Bone marrow (tissue), 2 donors: ENCODE results near the gene ARHGEF19.
"Not testable (repeated sequence)": the region's sequence is repeated elsewhere in the genome, so short reads cannot be mapped to it uniquely, and the experiment has no call there.

Experiments
- DNase-seq, 2 donors: peaks; one replicate each; lab custom pipeline; 2025; lab: John Stamatoyannopoulos, UW

ARHGEF19 gene

DNA sequence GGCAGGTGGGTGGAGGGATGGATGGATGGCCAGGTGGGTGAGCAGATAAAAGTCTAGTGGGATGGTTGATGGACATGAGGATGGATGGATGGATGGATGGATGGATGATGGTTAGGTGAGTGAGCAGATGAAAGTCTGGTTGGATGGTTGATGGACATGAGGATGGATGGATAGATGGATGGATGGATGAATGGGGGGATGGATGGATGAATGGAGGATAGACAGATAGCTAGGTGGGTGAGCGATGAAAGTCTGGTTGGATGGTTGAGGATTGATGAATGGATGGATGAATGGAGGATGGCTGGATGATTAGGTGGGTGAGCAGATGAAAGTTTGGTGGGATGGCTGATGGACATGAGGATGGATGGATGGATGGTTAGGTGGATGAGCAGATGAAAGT, 9.0 kb upstream of the ARHGEF19 start:
- no peak for DNase-seq

DNA sequence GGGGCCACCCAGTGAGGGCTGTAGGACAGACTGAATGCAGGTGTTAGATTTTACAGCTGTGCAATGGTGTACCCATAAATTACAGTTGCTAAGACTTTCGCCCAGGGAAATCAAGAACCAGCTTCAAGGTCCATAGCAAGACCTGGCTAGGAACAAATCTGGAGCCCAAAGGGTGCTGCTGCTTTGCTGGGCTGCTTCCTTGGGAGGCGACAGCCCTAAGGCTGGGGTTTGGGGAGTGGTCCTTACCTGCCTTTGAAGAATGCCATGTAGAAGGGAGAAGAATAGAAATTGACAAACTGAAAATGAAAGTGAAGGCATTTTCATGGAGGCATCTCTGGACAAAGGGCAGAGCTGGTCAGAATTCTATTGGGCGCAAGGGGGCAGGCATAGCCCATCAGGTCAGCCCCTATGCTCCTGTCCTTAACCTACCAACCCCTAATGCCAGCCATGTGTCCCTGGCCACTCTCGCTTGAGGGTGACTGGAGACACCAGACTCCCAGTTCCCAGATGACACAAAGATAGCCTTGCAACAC, 7.6 kb upstream of the ARHGEF19 start:
- no peak for DNase-seq

DNA sequence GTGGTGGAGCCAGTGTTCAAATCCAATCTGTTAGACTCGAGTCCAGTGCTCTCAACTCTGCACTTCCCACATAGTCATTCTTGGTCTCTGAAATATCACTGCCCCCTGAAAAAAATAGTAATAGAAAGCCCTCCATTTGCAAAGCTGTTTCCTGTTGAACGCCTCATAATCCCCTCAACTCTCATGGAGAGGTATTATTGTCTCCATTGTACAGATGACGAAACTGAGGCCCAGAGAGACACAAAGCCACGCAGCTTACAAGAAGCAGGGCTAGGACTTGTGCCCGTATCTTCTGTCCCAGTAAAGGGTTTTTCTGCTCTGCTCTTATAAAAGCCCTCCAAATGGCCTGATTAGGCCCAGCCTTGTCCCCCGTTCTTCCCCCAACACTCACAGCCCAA, 6.2 kb upstream of the ARHGEF19 start:
- no peak for DNase-seq

DNA sequence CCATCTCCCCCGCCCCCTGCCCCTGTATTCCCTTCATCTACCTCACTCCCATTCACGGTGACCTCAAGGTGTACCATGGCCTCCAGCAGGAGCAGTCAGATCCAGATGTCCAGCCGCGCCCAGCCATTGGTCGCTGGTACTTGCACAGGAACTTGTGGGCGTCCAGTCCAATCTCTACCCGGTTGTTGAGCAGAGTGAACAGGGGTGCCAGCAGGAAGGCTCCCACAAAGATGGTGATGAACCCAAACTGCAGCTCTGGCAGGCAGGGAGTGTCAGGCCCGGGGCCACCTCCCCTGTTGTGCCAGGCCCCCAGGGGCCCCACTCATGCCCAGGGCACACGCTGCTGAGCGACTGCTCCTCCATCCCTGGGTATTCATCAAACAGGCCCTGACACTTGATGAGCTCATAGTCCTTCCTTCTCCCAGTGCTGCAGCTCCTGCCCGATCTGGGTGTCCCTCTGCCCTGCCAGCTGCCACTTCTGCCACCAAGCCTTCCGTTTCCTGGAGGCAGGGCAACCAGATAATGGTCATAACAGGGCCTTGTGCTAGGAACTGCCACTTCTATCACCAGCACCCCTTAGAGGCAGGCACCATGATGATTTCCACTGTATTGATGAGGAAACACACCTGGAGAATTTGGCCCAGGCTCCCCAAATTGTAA, 5.7 kb upstream of the ARHGEF19 start:
- no peak for DNase-seq

DNA sequence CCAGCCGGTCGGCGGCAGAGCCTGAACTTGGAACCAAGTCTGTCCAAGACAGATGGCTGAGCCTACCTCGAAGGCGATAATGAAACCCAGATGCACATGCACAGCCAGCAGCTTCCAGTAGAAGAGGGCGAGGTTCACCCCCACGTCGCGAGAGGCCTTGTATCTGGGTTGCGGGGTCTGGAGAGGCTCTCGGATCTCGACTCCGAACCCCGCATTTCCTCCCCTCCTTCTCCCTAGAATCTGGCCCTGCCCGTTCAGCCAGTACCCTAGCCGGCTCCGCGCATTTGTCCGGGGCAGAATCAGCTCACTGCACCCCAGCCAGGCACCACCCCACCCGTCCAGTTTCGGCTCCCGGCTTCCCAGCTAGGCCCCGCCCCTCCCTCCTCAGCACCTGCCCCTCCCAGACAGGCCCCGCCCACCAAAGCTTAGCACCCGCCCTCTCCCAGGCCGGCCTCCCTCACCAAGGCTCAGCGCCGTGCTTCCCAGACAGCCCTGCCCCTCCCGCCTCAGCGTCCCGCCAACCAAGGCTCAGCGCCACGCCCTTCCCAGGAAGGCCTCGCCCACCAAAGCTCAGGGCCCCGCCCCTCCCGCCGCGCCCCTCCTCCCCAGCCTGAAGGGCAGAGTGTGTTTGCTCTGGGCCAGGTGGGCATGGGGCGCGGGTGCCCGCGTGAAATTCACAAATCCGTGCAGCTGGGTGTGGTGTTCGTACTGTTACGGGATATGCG, 4.8 kb upstream of the ARHGEF19 start:
- peak; percentile 78 to 85 for DNase-seq

DNA sequence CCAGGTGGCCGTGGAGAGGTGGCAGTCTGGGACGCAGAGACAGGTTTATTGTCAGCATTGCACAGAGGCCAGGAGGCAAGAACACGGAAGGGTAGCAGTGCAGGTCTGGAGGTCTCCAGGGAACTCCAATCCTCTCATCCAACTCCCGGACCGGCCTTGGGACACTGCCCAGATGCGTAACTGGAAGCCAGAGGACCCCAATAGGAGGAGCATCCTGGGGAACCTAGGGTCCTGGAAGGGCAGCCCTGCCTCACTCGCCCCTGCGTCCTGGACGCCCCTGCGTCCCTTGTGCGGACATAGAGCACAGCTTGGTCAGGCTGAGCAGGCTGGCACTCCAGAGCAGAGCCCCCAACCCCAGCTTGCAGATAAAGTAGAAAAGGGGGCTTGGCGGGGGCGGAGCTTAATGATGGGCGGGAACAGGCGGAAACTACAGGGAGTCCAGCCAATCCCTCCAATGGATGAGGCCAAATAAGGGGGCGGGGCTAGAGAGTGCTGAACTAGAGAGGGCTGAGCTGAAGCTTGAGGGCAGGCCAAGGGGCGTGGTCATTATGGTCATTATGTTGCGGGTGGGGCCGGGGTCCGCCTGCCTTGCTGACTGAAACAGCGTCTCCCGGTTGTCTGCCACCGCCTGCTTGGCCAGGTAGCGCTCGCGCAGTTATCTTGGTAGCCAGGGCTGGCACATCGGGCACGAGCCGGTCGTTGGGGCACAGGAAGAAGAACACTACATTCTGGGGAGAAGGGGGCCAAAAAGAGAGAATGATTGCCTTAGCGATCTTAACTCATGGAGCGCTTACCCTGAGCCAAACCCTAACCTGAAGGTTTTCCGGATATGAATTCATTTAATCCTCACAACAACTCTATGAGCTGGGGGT, 3.7 kb upstream of the ARHGEF19 start:
- DNase-seq, result peak in 1 of 2 donors; percentile 28

DNA sequence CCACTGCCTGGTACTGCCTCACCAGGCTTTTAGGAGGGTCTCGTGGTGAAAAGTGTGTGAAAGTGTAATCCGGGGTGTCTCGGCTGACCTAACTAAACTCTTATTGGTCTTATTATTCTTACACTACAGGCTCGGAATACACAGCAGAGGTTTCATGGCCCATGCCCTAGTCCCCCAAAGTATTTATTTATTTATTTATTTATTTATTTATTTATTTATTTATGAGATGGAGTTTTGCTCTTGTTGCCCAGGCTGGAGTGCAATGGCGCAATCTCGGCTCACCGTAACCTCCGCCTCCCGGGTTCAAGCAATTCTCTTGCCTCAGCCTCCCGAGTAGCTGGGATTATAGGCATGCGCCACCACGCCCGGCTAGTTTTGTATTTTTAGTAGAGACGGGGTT, 2.8 kb upstream of the ARHGEF19 start:
- DNase-seq, result not testable (repeated sequence)

DNA sequence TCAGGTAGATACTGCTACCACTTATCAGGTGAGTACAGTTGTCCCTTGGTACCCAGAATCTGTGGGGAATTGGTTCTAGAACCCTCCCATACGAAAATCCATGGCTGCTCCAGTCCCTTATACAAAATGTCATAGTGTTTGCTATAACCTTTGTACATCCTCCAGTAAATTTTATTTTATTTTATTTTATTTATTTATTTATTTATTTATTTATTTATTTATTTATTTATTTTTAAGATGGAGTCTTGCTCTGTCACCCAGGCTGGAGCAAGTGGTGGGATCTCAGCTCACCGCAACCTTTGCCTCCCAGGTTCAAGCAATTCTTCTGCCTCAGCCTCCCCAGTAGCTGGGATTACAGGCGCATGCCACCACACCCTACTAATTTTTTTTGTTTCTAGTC, 1.1 kb upstream of the ARHGEF19 start:
- not testable (repeated sequence) for DNase-seq

DNA sequence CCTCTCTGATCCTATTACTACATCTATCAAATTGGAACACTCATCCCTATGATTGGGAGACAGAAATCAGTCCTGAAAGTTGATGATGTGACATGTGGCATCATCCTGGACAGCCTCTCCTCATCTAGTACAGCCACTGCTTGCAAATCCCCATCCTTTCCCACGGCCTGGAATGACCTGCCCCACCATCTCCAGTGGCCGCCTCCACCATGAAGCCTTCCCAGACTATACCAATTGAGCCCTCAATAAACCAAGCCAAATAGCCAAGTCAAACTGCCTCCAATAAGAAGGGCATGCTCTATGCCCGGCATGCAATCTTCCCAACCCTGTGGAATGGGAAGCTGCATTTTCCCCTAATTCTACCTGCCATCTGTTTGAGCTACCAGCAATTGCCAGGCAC, 561 bp upstream of the ARHGEF19 start:
- DNase-seq, result no peak

DNA sequence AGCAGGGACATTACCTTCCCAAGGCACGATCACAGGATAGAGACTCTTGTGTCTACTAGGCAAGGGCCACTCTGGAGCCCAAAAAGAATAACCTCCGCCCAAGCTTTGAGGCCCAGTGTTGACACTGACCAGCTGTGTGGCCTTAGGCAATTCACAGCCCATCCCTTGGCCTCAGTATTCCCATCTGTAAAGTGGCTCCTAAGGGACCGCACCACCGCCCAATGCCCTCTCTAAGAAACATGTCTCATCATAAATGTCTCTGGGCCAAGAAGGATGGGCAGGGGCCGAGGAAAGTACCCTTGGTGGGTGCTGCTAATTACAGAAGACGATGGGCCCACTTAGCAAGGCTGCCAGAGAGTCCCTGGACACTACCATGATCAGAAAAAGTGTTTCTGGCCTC, 628 bp downstream of the ARHGEF19 start:
- DNase-seq, result no peak

DNA sequence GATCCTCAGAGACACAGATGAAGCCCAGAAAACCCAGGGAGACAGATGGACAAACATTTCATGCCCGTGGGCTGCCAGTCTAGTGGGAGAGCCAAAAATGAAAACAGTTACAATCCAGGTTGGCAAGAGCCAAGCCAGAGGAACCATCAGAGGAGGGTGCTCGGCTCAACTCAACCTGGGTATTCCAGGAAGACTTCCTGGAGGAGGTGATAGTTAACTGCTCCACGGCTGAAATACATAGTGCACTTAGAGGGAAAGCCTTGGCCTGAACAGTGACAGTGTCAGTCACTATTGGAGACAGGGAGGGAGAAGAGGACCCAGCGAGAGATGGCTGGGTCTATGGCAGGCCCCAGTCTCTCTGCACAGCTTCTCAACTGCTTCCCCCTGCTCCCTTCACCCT, 1.9 kb downstream of the ARHGEF19 start:
- no peak for DNase-seq

DNA sequence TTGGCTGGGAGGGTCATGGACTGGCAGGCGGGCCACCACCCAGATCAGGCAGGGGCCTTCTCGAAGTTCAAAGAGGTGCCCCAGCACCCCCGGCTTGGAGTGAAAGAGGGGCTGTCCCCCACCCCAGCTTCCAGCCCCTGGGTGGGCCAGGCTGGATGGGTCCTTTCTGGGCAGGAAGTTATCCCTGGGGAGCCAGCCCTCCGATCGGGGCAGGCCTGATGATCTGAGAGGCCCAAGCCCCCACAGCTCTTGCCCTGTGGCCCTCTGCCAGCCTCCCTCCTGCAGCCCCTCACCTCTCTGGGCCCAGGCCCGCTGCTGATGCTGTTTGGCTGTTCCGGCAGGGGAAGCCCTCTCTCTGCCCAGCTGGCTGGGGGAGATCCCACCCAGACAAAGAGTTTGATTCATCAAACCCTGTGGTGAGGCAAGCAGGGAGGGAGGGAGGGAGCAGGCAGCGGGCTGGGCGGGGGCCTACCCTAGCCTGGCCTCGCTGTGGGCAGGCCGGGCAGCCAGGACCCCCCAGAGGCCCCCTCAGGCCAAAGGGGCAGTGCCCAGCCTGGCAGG, 2.5 kb downstream of the ARHGEF19 start:
- DNase-seq, result no peak

DNA sequence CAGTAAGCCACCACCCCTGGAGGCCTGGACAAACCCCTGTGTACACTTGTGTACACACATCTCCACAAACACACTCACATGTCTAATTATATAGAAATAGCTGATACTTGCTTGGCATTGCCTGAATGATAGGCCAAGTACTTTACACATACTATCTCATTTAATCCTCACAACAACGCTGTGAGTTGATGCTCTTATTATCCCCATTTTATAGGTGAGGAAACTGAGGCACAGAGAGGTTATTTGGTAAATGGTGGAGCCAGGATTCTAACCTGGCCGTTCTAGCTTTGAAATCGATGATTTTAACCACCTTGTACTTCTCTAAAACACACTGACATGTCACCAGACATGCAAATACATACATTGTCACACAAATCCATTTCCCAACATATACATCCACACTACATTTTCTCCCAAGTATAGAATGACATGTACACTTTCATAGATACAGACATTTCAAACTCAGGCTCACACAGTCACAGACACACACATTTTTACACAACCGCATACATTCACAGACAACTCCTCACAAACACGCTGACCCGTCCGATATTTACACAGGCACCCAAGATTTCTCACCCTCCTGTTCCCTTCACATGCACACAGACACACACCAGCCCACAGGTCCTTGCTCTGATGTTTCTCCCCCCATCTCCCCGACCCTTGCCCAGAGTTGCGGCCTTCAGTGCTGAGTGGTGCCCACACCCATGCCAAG, 3.2 kb downstream of the ARHGEF19 start:
- no peak for DNase-seq

DNA sequence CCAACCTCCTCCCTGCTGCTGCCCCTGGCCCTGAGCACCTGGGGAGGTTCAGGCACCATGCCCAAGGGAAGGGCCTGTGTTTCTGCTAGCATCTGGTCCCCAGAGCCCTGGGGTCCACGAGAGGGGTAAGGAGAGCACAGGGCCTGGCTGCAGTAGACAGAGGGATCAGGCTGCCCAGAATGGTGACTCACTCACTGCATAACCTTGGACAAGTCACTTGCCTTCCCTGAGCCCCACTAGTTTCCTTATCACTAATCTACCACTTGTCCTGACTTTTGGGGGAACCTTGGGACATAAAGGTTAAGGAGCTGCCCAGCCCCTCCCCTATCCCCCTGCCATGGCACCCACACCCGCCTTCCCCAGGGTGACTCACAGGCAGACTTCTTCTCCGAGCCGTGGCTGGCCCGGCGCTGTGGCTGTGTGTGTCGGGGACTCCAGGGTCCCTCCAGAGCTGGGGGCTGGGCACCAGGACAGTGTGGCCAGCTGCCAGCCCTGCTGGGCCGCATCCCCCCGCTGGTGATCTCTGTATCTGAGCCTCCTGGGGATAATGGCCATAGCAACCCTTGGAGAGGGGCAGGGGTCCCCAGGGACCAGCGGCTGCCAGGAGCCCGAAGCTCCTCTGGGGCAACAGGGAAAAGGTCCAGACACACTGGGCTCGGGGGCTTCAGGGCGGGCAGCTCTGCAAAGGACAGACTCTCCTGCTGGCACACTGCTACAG, 4.0 kb downstream of the ARHGEF19 start:
- DNase-seq, result no peak

DNA sequence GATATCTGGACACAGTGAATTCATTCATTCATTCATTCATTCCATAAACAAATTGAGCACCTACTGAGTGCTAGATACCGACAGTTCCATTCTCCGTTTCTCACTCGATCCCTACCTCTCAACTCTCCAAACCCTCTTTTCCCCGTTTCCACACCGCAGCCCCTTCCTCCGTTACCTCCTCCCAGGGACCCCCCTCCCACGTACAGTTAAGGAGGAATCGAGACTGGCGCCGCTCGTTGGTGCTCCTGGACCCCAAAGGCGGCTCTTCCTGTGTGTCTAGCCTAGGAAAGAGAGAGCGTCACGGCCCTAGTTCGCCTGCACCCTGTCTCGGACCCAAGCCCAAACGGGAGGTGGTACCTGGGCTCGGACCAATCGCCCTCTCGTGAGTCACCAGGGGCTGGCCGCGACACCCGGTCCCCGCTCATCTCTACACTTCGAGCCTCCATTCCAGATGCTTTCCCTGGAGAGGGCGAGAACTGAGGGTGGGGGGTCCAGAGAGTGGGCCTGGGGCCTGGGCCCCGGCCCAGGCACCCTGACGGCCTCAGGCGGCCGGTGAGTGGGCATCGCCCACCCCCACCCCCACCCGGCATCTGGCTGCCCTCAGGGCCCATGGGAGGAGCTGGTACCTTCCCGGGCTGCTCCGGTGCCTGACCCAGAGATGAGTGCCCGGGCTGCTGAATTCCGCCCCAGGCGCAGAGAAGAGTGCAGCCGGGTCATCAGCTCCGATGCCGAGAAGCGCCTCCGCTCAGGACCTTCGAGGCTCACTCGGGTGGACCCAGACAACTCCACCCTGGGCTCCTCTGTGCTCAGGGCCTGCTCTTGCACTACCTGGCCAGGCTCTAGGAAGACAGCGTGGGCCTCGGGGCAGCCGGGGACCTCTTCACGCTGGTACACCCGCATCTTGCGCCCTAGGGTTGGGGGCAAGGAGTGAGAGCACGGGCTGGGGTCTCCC, 4.9 kb downstream of the ARHGEF19 start:
- no peak for DNase-seq

DNA sequence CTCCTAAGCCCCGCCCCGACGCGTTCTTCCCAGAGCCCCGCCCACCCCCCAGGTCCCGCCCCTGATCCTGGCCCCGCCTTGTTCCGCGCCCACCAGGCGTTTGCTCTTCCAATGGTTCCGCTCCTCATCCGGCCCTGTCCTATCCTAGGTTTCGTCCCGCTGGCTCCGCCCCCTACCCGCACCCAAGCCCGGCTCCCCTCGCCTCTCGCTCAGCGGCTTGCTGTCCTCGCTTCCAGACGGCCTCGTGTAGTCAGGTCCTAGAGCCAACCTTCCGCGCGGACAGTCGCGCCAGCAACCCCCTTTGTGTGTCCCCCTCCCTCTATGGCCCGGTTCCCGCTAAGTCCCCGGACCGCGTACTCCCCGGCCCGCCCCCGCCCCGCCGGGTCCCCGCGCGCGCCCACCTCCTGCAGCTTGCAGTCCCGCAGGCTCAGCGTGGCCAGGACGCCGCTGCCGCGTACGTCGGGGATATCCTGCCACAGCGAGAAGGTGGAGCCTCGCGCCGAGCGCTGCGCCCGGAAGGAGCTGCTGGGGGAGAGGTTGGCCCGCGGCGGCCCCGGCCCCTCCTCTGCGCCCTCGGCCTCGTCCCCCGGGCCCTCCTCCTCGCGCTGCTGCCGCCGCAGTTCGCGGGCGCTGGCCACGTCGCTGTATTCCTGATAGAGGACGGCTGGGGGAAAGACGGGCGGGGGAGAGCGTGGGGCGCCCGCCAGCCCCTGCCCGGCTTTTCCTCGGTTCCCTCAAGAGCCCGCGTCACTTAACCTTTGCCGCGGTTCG, 5.7 kb downstream of the ARHGEF19 start:
- DNase-seq, result peak; percentile 79 to 95

DNA sequence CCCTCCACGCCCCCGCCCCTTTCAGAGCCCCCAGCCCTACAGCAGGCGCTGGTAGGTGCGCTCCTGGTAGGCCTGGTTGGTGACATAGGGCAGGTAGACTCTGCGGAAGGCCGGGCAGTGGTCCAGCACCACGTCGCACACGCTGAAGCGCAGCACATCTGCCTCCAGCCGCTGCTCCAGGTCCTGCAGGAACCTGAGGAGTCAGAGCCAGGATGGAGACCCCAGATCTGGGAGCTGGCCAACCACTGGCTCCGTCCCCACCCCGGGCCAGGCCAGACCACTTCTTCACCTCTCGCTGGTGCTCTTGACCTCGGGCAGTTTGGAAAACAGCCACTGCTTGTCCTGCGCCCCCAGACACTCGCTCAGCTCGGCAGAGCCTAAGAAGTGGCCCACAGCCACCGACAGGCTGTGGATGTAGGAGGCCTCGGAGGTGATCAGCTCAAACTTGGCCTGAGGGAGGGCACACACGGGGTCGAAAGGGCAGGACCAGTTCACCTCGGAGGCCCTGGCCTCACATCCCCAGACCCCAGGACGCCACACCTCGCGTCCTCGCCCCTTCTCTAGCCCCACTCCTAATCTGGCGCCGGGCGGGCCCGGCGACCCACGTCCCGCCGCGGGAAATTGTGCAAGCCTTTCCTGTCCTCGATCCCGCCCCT, 6.4 kb downstream of the ARHGEF19 start:
- DNase-seq, result no peak

DNA sequence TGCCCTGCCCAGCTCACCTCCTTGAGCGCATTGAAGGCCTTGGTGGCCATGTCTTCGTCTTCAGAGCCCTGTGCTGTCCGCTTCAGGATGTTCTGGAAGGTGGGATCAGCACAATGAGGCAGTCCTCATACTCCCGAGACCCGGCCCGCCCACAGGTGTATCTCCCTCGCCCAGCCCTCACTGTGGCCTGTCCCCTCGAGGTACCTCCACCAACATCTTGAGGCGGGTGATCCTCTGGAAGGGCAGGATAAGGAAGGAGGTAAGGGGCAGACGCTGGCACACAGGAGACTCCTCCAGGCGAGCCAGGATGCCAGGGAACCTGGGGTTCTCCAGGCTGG, 7.1 kb downstream of the ARHGEF19 start:
- DNase-seq, result no peak
